D721Med (cell line): Measurements from ENCODE around the gene PIK3CA.
"Not testable (repeated sequence)": the region's sequence is repeated elsewhere in the genome, so short reads cannot be mapped to it uniquely, and the experiment has no call there.

ENCODE experiments used
- DNase-seq: peaks from one replicate; pipeline ENCODE4 v3.0.0; 2011; ENCODE audit warnings: low spot score; ENCODE audit not compliant: insufficient read length
- FAIRE-seq: peaks from 2 replicates; lab custom pipeline; 2011; peaks lifted over from hg19 to GRCh38; lab: Jason Lieb, UNC
- CTCF ChIP-seq: IDR thresholded peaks from 2 replicates; pipeline ENCODE4 v1.5.1; 2012; ENCODE audit warnings: mild to moderate bottlenecking, control low read depth; ENCODE audit not compliant: insufficient read depth; ENCODE audit errors: missing control alignments

PIK3CA gene

GRCh38 chr3:179264449-179264848 is 116.3 kb downstream of the PIK3CA start:
- FAIRE-seq (no peak), DNase-seq (no peak)
- no peak for TF ChIP-seq CTCF

DNA sequence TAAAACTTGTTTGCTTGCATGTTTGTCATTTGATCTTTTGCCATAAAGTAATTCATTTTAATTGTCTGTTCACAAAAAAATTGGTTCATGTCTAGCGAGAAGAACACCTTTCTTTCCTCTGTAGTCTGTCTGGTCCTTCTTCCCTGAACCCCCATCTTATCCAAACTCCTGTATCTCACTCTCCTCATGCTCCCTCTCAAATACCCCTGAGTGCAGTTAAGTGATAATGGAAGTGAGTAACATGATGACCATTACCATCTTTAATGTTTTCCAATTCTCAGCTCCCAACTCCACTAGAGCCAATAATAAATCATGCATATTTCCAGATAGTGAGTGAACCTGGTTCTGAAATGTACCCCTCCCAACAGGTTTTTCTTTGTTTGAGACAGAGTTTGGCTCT is 116.9 kb downstream of the PIK3CA start:
- DNase-seq (no peak), FAIRE-seq (no peak)
- no peak for TF ChIP-seq CTCF

GRCh38 chr3:179265875-179266274 is 117.7 kb downstream of the PIK3CA start:
- DNase-seq (no peak), FAIRE-seq (no peak)
- no peak for TF ChIP-seq CTCF

DNA sequence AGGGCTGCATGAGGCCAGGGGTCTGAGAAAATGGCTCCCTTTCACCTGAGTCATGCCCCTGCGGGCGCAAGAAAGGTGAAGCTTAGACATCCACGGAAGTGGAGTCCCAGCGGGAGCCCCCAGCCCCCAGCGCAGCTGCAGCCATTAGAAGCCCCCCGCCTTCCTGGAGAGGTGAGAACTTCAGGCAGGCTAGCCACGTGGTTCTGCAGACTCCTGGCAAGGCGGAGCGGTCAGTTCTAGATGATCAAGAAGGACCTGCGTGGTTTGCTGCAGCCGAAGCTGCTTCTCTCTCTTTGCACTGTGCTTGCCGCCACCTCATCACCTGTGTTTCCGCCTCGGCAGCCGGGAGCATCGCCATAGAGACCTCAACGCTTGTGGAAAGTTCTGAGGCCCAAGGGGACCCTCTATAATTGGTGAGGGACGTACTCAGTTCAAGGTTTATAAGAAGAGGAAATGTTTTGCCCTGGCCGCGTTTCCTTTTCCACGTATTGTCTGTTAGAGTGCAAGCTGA is 118.6 kb downstream of the PIK3CA start:
- TF ChIP-seq CTCF = no peak
- no peak for FAIRE-seq
- no peak for DNase-seq

GRCh38 chr3:179268400-179269051 is 120.4 kb downstream of the PIK3CA start:
- DNase-seq = no peak
- no peak for TF ChIP-seq CTCF
- FAIRE-seq = no peak

DNA sequence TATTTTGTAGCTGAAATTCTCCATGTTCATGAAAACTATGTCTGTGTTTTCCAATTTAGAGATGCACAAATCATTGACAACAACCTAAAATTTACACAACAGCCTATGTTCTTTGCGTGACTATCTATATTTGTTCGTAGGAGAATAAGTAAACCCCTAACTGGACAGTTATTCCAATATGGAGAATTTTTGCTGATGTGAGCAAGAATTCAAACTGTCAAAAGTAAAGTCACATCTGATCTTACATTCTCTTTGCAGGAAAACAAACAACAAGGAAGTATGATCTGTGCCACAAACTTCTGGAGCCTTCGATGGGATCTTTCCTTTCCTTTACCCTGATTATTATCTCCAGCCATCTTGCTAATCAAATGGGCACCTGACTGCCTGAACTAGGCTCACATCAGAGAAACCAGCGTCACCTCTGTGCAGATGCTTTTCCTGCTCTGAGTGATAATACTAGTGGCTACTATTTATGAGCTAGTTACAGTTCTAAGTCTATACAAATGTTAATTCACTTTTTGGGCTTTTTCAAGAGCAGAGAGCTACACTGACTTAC is 121.1 kb downstream of the PIK3CA start:
- DNase-seq (no peak), FAIRE-seq (no peak)
- no peak for TF ChIP-seq CTCF

- FAIRE-seq = no peak
- DNase-seq = no peak
- TF ChIP-seq CTCF = peak; percentile 36
Observed at GRCh38 chr3:179272385-179272784, 124.2 kb downstream of the PIK3CA start.

DNA sequence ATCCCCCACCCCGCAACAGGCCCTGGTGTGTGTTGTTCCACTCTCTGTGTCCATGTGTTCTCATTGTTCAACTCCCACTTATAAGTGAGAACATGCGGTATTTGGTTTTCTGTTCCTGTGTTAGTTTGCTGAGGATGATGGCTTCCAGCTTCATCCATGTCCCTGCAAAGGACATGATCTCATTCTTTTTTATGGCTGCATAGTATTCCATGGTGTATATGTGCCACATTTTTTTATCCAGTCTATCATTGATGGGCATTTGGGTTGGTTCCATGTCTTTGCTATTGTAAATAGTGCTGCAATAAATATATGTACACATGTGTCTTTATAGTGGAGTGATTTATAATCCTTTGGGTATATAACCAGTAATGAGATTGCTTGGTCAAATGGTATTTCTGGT is 126.3 kb downstream of the PIK3CA start:
- not testable (repeated sequence) for FAIRE-seq

More for the DNA sequence above, 126.3 kb downstream of the PIK3CA start:
- not testable (repeated sequence) for DNase-seq
